Bronchial epithelial cell (primary cell): Measurements from ENCODE around the gene KRT6C. TPM values are rescaled to one million over a fixed set of nuclear protein-coding genes. Genes with fewer than 3 reads are reported as not detected.
"Not testable (repeated sequence)": the region's sequence is repeated elsewhere in the genome, so short reads cannot be mapped to it uniquely, and the experiment has no call there.

Experiments
- DNase-seq: peaks from one replicate; pipeline ENCODE4 v3.0.0-alpha.2; 2010; ENCODE audit warnings: low read depth
- FAIRE-seq: peaks from 2 replicates; lab custom pipeline; 2011; peaks lifted over from hg19 to GRCh38; lab: Jason Lieb, UNC
- H3K27me3 ChIP-seq: 2 replicates; pipeline ENCODE4 v1.5.1; 2011; ENCODE audit warnings: low read length; ENCODE audit not compliant: control insufficient read depth, insufficient read depth
- H3K36me3 ChIP-seq: 2 replicates; pipeline ENCODE4 v1.5.1; 2011; ENCODE audit warnings: low read length; ENCODE audit not compliant: control insufficient read depth, insufficient read depth
- H3K4me3 ChIP-seq: 2 replicates; pipeline ENCODE4 v1.5.1; 2011; ENCODE audit warnings: mild to moderate bottlenecking, low read depth, low read length, control low read depth
- CTCF ChIP-seq: IDR thresholded peaks from 2 replicates; pipeline ENCODE4 v1.5.1; 2011; ENCODE audit warnings: mild to moderate bottlenecking, moderate library complexity, low read length, control low read depth, inconsistent platforms; ENCODE audit not compliant: insufficient read depth, severe bottlenecking
- total RNA-seq: library from RNA; depleted of rRNA; stranded (reverse); fragments of >200 nt; gene quantifications from 2 replicates; pipeline ENCODE4 v1.2.1, GENCODE V29; 2014

Gene KRT6C
- total RNA-seq, 1 donor from 2014 or later = 16.8 TPM

GRCh38 chr12:52454411-52455201, 19.0 kb downstream of the KRT6C start:
- FAIRE-seq (no peak), DNase-seq (peak; percentile 79)

DNA sequence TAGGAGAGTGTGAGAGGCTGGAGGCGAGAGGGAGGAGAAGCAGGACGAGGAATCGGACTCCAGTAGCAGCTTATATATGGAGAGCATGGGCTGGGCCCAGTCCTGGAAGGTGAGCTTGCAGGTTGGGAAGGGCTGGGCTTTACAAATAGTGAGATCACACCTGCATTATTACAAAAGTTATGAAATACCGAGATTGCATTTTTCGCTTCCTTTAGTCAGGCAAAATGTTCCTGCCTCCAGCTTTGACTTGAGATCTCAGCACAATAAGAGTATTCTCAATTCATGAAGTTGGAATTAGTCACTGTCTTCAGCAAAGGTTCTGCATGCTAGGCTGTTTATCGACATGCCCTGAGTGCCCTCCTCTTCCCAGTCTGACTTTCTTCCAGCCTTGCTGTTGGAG, 21.5 kb downstream of the KRT6C start, which contains the start of gene KRT6B:
Gene KRT6B, minus strand, starts transcription at position 46 of the 400 bp plus-strand sequence. CDS start 68 bp downstream, outside the sequence.
- no peak for TF ChIP-seq CTCF
- Histone ChIP-seq H3K4me3 (no peak within 1 kb of the TSS), H3K36me3 (peaks cover 2% of the 10 kb centered on the region), H3K27me3 (no peaks in the 10 kb centered on the region)
- peak; percentile 98 for DNase-seq
- FAIRE-seq = peak; percentile 62

More at GRCh38 chr12:52454411-52455201, 19.0 kb downstream of the KRT6C start:
- no peak for TF ChIP-seq CTCF
- Histone ChIP-seq H3K4me3 (no peak overlapping the region), H3K36me3 (no peaks in the 10 kb centered on the region), H3K27me3 (no peaks in the 10 kb centered on the region)

GRCh38 chr12:52448228-52448627, 25.4 kb downstream of the KRT6C start:
- FAIRE-seq (peak; percentile 40), DNase-seq (no peak)
- TF ChIP-seq CTCF = no peak
- Histone ChIP-seq H3K27me3 (no peaks in the 10 kb centered on the region), H3K4me3 (no peak overlapping the region), H3K36me3 (peaks cover 2% of the 10 kb centered on the region)

DNA sequence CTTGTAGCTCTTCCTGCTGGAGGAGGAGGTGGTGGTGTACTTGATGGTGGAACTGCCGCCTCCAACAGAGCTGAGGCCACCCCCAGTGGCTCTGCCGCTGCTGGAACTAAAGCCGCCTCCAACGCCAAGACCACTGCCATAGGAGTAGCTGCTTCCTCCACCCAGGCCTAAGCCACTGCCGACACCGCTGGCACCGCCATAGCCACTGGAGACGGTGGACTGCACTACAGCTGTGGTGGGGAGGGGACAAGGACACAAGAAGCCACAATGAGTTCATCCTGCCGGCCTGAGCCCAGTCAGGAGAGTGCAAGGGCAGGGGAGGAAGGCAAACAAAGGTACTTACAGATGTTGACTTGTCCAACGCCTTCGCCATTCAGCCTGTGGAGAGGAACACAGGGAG, 26.4 kb downstream of the KRT6C start:
- H3K27me3 ChIP-seq, FAIRE-seq, DNase-seq, H3K36me3 ChIP-seq, H3K4me3 ChIP-seq: not testable (repeated sequence)

DNA sequence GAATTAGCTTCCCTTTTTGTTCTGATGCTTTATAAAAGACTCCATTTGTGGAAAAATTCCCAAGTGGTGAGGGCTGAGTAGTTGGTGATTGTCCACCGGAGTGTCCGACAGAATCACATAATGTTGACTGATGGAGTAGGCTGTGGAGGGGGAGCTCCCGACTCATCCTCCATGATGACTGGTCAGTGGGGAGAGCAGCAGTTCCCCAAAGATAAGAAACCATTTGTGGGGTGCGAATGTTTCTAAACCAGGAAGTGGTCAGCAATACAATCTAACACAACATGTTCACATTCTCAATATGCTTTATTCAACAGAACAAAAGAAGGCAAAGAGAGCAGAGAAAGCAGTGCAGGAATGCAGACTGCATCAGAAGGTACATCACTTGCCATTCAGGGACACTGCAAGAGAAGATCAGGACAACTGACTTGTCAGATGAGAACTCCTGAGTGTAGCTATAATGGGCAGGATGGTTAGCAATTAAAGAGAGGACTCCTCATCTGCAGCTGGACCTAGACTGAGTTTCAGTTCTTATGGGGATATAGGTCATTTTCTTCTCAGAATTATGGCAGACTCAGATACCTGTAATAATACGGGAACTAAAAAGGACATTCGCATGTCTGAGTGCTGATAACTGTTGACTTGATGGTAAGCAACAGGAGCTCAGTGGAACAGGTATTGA, 27.1 kb downstream of the KRT6C start:
- no peak for TF ChIP-seq CTCF
- DNase-seq (no peak), FAIRE-seq (no peak)
- H3K4me3 ChIP-seq = no peak overlapping the region
- no peaks in the 10 kb centered on the region for H3K27me3 ChIP-seq
- H3K36me3 ChIP-seq = peaks cover 2% of the 10 kb centered on the region

- FAIRE-seq (no peak), DNase-seq (no peak)
- TF ChIP-seq CTCF = no peak
- Histone ChIP-seq H3K27me3 (no peaks in the 10 kb centered on the region), H3K4me3 (no peak overlapping the region), H3K36me3 (peaks cover 2% of the 10 kb centered on the region)
Observed at GRCh38 chr12:52445876-52446275, 27.7 kb downstream of the KRT6C start.
